SIG-M5 treated with dmso at 0.1 percent for 504 hours (cell line): ENCODE results near the gene ANKH.

Source experiments
- DNase-seq: peaks from one replicate; lab custom pipeline; 2025; ENCODE audit not compliant: unreplicated experiment; lab: John Stamatoyannopoulos, UW

ANKH gene

DNA sequence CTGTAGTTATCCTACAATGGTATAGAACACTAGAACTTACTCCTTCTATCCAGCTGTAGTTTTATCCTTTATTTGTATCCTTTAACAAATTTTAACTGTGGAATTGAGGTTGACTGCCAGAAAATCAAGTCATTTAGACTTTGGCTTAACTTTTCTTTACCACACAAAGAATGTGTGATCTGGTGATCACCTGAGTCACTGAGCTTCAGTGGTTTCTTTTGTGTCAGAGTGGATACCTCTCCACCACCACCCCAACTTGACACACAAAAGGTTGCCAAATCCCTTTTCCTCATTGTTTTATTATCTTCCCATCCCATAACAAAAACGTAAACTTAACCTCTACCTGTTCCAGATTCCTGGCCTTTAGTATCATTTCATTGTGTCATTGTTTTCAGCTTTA lies 201.6 kb downstream of the ANKH start:
- no peak for DNase-seq

GRCh38 chr5:14669415-14669814 lies 202.2 kb downstream of the ANKH start:
- DNase-seq: no peak

- DNase-seq: no peak
Observed at GRCh38 chr5:14668181-14668591, 203.4 kb downstream of the ANKH start.

DNA sequence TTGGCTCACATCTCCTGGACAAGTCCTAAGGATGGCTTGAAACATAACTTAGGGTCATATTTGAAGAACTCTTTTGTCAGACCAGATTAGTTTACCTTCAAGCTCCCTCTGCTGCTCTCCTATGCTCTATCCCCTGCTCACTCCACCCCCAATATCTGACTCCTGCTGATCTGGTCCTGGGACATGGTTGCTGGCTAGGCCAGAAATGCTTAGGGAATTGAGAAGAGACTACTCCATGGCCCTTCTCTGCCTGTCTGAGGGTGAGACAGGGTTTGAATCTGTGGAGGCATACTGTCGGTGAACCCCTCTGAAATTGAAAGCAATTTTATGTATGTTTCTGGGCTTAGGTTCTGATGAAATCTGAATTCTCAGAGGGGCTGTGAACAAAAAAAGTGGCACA lies 203.8 kb downstream of the ANKH start:
- DNase-seq: no peak

DNA sequence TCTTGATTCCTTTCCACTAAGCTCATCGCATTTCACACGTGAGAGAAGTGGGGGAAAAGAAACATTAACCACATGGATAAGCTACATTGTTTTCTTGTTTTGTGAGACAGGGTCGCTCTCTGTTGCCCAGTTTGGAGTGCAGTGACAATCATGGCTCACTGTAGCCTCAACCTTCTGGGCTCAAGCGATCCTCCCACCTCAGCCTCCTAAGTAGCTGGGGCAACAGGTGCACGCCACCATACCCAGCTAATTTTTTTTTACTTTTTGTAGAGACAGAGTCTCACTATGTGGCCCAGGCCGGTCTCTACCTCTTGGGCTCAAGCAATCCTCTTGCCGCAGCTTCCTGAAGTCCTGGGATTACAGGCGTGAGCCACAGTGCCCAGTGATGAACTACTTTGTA lies 204.3 kb downstream of the ANKH start:
- no peak for DNase-seq

DNA sequence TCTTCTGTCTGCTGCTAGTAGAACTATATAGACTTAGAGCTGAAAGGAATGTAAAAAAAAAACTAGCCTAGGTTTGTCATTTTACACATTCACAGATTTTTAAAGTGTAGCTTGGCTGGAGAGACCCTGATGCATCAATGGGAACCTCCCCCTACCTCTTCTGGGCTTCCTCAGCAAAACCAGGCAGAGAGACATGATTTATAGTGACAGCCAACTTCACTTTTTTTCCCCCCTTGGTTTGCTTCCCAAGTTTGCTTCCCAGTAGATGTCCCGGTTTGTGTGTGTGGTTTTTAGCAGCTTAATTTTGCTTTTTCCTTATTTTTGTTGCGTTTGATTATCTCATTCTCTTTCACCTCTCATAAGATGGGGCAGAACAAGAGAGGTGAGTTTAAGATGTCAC lies 205.2 kb downstream of the ANKH start:
- DNase-seq: no peak

- DNase-seq: no peak
Observed at GRCh38 chr5:14665949-14666348, 205.6 kb downstream of the ANKH start.

DNA sequence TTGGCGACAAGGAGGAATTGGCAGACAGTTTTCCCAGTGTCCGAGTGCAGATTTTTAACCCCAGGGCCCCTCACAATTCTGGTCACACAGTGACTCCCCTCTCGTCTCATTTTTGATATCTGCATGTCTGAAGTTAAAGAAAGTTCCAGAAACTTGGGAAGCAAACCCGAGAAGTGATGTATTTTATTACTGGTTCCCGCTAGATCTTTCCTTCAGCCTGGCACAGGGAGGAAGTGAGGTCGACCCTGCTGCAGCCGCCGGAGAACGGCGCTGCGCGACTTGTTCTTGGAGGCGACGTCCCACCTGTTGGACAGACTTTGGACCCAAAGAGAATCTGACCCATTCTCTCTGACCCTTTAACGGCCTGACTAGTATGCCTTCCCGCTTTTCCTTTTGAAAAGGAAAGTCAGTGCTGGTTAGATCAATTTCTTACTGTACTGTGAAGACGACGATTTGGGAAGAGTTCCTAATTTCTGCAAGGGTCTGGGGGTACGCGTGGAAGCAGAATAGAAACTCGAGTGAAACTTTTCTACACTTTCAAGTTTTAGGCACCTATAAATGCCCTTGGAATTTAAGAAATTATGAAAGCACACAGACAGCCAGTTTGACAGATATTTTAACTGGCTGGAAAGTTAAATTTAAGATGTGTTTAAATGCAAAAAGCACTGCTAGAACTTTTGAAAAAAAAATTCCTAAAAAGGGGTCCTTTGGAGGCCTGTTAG lies 206.3 kb downstream of the ANKH start:
- DNase-seq: peak; percentile 36

DNA sequence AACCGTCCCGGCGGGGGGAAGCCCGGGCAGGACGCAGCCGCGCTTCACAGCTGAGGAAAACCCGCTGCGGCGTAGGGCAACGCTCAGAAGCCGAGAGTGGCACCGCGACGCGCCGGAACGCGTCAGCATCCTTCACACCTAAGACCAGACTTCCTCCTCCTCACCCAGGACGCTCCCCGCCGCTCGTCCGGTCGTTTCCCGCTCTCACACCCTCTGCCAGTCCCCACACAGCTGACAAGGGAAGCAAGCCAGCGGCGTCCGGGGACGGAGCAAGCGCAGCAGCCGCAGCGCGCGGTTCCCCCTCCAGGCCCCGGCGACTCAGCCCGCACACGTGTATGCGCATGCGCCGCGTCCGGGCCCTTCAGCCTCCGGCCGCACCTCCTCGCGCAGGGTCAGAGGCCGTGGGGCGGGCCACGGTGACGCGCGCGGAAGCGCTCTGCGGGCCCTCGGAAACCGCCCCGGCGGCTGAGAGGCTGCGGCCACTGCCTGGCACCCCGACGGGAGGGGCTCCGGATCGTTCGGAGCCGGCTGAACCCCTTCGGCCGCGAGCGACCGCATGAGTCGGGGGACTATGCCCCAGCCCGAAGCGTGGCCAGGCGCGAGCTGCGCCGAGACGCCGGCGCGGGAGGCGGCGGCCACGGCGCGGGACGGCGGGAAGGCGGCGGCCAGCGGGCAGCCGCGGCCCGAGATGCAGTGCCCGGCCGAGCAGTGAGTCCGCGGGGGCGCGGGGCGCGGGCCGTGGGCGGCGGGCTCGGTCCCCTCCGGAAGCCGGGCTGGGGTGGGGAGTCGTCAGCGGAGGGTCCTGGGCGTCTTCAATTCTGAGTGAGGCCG lies 207.1 kb downstream of the ANKH start, which contains the start of gene OTULIN:
Gene OTULIN, plus strand, starts transcription at position 449 of the 831 bp plus-strand sequence. Its CDS starts 108 bp downstream, at position 557.
- DNase-seq: peak; percentile 90

DNA sequence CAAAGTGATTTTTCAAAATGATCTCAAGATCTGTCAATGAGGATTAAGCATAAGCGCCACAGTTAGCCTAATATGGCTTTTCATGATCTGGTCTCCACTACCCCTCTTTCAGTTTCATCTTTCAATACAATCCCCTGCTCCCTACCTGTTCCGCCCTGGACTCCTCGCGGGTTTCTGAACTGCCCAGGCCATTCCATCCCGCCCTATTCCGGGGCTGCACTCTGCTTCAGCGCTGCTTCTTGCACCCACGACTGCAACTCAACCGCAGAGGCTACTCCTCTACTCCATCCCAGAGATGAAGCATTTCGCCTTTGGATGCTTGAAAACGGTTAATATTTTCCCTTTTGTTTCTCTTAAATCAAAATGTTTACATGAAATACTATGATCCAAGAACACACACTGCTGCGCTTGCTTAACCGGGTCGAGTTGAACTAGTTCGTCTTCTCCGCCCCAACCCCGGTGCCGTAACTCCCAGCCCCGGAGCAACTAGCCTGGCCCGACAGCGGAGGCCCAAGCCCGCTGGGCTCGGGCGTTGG lies 207.8 kb downstream of the ANKH start:
- no peak for DNase-seq

DNA sequence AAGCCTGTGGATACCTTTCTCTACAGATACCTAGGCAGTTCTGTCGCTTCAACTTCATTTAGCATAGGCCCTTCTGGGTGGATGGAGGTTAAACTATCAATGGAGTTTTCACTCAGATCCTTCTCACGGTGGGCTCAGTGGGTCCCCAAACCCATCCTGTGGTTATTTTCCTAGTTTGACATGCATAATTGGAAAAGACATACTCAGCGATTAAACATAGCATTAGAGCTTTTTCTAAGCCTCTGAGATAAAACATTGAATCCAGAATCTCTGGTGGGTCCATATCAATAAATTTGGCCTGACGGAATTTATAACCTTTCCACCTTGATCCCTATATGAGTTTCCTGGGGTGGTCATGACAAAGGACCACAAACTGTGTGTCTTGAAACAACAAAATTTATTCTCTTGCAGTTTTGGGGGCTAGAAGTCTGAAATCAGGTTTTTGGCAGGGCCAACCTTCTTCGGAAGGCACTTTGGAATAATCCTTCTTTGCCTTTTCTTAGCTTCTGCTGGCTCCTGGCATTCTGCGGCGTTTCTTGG lies 208.8 kb downstream of the ANKH start:
- DNase-seq: no peak

- DNase-seq: no peak
Observed at GRCh38 chr5:14660833-14661232, 210.7 kb downstream of the ANKH start.

DNA sequence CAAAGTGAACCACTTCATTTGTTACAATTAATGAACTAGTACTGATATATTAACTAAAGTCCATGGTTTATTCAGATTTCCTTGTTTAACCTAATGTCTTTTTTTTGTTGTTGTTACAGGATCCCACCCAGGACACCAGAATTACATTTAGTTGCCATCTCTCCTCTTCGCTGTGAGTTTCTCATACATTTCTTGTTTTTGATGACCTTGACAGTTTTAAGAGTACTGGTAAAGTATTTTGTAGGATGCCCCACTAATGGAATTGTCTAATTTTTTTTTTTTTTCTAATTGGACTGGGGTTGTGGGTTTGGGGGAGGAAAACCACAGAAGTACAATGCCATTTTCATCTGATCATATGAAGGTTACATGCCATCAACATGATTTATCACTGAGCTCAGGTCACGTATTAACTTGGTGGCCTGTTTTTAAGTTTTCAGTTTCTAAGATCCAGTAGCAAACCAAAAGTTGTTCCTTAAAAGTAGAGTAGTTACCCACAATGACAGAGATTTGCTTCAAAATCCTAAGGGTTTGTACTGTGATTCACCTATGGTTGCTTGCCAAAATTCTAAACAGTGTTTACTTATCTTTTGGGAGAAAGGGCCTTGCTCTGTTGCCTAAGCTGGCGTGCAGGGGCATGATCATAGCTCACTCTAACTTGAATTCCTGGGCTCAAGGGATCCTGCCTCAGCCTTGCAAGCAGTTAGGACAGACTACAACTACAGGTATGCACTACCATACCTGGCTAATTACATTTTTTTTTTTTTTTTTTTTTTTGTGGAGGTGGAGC lies 211.6 kb downstream of the ANKH start:
- no peak for DNase-seq

DNA sequence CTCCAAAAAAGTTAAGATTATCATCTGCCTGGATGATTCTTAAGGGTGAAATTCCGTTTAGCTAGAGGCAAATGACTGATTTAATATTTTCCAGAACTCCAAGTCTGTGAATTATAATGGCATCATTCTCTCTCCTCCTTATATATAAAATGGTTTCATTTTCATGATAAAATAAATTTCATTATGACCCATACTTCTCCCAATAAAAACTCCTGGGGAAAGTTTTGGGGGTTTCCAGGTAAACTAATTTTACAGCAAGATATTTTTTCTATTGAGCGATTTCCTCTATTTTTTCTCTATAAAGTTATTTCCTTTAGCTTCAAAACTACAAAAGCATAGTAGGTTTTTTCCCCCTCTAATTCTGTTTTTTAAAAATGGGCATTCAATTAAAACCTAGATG lies 214.7 kb downstream of the ANKH start:
- no peak for DNase-seq

DNA sequence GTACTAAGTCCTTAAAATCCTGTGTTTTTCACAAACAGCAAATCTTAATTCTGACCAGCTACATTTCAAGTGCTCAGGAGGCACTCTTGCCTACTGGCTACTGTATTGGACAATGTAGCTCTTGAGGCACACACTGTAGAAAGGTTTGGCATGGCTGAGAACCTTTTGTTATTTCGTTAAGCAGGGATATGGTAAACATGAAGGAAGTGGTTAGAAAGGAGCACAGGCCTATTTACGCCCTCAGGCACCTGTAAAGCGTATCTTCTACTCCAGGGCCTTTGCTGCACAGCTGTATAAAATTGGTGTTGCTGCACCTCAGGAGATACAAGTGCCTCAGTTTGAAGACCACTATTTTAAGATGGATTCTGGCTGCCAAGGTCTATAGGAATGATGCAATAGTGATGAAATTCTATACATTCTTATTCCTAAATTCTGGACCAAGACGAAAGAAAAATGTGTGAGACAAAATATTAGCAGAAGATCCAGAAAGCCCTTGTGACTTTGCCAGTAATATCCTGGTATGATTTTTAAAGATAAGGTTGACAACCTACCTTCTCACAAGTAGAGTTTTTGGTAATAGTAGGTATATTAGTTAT lies 216.3 kb downstream of the ANKH start:
- no peak for DNase-seq
